ENCODE measurements around the gene AK5.
"Not testable (repeated sequence)": the region's sequence is repeated elsewhere in the genome, so short reads cannot be mapped to it uniquely, and the experiment has no call there.

Gene AK5

DNA sequence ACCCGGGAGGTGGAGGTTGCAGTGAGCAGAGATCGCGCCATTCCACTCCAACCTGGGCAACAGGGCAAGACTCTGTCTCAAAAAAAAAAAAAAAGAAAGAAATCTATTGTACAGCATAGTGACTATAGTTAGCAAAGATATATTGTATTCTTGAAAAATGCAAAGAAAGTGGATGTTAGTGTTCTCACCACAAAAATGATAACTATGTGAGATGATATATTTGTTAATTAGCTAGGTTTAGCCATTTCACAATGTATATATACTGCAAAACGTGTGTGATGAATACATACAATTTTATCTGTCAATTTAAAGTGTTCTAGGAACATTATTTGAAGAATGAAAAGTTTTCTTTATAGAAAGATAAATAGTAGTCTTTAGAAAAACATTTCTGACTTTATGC, 179.9 kb downstream of the AK5 start:
- DNase-seq: no peak

DNA sequence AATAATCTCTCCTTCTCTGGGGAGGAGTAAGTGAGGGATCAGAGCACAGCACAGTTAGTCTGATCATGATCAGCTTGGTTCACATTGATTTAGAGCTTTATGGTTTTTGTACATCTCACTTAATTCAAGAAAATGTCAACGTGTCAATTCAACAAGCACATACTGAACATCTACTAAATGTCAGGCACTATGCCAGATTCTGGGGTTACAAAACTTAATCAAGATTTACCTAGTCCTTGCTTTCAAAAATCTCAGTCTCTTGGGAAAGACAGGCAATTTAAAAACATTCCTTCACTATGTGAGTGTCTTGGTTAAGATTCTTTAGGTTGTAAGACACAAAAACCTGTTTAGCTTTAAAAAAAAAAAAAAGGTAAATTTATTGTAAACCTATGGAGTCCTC, 181.4 kb downstream of the AK5 start:
- no peak for DNase-seq

DNA sequence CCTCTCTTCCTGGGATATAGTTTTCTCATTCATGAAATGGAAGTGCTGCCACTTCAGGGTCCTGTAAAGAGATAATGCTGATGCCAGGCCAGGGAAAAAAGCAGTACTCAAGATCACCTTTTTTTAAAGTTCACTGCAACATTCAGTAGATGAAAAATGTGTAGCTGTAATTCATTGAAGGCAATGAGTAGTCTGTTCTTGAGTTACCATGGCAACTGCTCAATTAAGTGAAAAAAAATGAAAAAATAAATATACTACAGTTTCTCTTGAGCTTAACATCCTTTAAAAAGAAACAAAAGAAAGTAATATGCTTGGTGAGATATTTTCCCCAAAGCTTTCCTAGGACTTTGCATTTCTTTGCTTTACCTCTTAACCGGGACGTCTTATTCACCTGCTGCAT, 183.3 kb downstream of the AK5 start:
- no peak for DNase-seq

DNA sequence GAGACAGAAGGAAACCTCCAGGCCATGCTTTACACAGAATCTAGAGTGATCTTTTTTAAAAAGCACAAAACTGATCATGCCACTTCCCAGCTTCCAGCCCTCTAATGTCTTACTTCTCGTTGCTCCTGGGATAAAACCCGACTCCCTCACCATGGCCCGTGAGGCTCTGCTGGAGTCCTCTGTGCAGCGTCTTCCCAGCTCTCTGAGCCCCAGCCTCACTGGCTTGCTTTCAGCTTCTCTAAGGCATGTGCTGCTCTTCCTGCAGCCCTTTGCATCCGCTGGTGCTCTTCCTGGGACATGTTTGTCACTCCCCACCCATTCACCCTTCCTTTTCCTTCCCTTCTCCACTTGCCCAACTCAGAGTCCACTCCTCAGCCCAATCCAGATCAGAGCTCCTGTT, 184.1 kb downstream of the AK5 start:
- no peak for DNase-seq

DNA sequence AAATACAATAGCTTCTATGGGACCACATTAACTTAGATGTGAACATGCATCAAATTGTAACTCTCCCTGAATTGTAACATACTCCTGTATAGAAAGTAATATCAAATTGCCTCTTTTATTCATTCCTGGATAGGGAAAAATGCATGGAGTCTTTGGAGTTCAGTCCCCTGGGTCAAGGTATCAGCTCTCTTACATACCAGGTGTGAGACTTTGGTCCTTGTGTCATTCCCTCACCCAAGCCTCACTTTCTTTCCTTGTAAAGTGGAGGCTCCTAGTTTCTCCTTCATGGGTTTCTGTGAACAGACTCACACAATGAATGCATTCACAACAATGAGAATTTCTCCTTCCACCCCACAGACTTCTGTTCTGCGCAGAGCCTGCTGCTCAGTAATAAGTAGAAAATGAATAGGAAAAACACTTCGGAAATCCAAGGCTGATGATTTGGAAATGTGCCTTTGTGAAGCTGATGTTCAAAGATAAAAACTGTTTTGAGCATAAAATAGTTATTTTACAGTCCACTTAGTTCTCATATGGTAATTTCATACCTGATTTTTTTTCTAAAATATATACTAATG, 185.3 kb downstream of the AK5 start:
- DNase-seq: no peak

DNA sequence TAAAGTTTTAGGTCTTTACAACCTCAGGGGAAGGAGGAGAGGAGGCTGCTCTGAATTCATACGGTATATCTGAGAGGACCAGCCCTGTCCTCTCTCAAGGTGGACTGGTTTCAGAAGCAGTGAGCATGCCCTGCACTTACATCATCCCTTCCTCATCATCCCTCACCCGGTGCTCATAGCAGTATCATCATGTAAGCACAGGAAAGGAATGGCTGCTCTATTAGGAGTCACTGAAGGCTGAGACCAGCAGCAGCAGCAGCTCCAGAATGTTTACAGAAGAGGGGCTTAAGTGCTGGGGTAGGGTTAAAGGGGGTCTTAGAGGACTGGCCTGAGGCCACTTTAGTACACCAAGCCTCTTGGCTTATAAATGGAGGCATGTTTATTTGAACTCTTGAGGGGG, 185.9 kb downstream of the AK5 start:
- DNase-seq: no peak

DNA sequence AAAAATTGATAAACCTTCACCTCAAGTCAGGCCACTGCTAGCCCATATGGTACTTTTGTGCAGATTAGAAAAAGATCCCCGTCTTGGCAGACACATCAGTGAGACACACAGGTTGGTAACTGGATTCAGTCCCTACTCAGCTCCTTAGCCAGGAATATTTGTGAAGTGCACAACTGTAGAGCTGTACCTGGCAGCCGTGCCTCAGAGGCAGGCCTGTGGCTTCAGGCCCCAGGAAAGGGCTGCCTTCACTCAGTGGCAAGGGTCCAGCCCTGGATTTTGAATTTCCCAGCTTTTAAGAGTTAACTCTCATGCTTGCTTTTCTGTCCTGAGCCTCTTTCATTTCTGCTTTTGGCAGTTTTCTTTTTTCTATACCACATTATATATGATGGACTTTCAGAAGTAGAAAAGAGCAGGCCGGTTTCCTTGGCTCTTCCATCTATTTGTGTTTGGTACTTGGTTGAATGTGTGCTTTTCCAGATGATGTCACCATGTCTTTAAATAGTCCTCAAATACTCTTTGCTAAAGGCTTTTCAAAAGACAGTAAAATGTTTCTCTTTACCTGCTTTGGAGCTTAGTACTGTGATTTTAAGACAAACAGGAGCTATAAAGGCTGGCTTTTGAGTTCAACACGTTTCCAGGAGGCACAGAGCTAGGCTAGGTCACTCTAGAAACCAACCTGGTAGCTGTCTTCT, 186.6 kb downstream of the AK5 start:
- no peak for DNase-seq

DNA sequence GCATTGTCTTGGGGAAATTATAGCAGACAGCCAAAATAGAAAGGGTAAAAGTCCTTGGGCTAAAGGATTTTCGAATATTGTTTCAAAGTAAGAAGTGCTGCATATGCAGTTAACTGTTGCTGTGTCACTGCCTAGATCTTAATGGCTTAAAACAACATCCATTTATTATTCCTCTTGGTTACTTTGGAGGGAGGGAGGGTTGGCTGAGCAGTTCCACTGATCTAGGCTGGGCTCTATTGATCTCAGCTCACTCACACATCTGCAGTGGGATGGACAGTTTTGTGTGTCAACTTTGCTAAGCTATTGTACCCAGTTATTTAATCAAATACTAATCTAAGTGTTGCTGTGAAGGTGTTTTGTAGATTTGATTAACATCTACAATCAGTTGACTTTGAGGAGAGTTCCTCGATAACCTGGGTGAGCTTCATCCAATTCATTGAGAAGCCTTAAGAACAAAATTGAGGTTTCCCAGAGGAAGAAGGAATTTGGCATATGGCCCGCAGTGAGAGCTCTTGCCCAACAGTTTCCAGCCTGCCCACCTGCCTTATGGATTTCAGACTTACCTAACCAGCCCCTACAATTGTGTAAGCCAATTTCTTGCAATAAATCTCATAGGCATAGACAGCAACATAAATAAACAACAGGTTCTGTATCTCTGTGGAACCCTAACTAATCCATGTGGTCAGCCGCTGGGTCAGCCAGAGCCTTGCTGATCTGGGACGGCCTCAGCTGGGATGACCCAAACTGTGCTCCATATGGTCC, 187.3 kb downstream of the AK5 start:
- DNase-seq: no peak

DNA sequence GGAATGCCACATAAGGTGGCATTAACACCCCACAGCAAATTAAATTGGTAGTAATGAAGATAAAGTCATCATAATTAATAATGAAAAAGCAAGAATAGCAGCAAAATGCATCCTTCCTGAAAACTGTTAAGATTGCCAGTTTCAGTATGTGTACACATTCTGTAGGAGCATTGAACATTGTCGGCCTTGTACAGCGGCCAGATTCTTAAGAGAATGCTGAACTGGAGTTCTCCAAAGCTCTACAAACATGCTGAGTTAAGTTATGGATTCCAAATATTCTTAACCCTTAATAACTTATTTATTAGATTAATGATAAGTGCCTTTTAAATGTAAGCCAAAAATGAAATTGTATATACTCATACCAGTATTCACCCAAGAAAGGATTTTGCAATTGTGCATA, 189.9 kb downstream of the AK5 start:
- no peak for DNase-seq

DNA sequence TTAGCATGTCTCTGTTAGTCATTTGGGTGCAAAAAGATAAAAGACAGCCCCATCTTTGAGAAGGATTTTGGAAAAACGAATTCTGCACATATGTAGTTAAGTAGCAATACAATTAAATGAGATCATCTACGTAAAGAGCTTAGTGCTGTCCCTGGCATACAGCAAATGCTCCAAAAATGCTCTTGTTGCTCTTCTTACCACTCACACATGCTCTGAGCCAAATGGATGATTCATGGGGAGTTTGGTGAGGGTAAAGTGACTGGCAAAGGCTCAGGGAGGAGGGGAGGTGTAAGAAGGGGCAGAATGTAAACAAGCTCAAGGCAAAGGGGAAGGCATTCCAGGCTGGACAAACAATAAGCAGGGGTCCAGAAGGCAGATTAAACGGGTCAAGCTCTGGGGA, 191.9 kb downstream of the AK5 start:
- no peak for DNase-seq

DNA sequence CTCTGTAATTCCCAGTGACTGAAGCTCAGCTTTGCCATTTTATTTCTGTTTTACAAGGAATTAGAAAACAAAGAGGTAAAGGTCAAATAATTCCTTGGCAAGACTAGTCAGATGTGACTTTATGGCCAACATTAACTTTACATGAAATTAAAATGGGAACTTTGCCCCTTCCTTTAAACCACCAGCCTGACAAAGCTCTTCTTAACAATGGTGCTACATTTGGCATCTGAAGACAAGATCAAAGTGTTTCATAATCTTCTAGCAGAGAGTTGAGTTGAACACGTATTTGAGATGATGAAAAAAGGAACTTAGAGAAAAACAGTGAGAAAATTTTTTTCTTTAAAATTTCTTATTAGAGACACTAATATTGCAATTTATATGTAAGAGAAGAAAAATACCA, 193.8 kb downstream of the AK5 start:
- no peak for DNase-seq

DNA sequence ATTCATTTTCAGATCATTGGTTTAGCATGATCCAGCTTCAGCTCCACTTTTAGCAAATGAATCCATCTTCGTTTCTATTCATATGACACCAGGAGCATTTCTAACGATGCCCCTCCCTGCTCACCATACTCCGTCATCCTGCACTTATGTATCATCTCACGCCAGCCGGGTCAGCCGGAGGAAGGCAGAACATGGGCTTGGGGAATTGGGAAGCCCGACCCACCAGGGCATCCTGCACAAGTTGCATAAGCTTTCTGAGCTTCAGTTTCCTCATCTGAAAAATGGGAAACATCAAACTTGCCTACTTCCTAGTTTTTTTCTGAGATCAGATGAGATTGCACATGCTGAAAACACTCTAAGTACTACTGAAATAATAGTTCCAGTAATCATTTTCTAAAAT, 194.7 kb downstream of the AK5 start:
- no peak for DNase-seq

DNA sequence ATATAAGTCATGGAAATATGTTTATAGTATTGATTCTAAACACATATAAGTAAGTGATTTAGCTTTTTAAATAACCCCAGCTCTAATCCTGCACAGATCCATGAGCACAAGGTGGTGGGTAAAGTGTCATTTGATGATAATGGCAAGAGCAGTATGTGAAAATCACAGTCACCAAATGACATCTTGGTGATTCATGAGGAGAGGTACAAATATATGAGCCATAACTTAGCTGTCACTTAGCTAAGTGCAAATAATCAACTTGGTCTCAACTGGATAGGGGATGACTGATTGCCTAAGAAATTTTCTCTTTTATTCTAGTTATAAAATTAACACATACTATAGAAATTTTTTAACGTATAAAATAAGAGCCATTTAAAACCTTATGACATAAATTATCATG, 202.5 kb downstream of the AK5 start:
- no peak for DNase-seq

DNA sequence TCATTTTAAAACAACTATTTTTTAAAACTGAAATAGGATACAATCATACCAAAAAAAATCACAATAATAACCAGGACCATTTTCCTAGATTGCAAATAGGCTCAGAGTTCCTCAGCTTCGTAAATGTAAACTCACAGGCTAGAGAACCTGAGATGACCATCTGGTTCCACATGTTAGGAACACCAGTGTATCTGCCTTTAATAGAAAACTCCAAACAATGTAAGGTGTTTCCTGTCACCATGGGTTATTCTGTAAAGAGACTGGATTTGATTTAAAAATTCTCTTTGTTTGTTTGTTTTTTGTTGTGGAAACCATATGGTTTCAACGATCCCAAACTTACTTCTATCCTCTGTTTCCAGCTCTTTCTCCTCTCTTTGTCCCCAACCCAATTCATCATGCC, 203.1 kb downstream of the AK5 start:
- no peak for DNase-seq

DNA sequence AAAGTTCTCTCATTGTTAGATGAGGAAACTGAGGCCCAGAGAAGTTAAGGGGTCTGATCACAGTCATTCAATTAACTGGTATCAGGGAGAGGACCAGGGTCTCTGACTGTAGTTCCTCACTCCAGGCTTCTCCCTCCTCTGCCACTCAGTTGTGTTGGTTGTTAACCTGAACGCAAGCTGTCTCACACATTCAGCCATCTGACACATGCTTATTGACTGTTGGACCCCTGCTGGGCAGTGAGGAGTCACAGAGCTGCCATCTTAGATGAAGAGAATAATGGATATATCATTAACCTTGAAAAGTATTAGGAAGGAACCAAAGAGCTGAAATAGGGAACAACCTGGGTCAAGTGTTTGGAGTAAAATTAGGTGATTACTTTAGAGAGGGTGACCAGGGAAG, 205.8 kb downstream of the AK5 start:
- DNase-seq: no peak

DNA sequence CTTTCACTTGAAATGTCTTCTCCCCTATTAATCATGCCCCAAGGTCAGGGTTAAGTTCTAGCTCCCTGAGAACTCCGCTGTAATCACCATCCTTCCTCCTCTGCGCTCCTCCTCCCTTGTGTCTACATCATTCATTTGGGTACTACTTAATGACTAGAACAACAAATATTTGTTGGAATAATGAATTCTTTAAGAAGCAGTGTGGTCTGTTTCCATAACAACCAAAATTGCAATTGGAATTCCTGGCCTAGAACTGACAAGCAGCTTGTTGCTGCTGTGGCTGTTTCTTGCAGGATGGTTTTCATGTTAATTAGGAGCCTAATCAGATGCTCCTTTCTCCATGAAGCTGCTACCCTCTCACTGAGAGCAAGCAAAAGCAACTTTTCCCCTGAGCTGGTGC, 208.1 kb downstream of the AK5 start:
- no peak for DNase-seq

DNA sequence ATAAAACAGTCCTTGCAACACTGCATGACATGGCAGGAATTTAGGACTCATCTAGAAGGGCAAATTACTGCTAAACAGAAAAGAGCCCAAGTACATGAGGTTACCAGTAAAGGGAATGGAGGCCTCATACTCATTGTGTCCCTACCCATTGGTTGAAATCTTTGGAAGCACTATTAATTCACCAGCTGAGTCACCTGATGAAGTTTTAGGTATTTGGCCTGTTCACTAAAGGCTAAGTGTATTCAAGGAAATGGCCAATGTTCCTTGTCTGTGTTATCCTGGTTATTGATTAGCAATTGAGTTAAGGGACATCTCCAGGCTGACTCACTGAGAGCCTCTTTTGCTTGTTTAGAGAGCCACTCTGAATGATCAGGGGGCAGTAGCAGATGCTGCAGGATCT, 212.2 kb downstream of the AK5 start:
- no peak for DNase-seq

DNA sequence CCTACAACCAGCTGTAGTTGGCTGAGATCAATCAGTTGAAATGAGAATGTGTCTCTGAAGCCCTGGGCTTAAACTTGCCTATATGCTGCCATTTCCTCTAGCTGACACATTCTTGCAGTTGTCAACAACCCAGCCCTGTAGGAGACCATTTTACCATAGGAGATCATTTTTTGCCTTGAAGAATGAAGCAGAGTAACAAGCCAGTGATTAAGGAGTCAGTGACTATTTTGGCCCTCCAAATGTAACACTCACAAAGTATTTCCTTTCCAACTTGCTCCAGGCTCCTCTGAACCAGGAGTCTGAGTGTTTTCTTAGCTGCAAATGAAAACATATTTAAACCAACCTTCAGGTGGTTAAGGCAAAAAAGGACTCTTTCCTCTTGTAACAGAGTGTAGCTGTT, 217.1 kb downstream of the AK5 start:
- no peak for DNase-seq

DNA sequence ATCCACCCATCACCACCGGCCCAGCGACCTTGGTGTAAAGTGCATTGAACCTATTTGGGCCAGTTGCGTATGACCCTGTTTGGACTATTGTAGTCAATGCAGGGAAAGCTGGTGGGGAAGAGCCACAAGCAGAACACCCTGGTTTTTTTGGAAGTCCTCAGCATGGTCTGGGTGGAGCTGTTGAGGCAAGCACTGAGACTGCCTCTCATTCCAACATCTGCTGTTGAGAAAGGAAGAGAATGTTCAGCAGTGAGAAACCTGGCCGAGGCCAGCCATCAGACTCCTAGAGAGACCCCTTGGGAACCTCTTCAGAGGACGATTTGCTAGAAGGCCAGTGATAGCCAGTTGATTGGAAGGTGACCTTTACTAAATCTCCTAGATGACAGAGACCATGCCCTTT, 217.6 kb downstream of the AK5 start:
- no peak for DNase-seq

DNA sequence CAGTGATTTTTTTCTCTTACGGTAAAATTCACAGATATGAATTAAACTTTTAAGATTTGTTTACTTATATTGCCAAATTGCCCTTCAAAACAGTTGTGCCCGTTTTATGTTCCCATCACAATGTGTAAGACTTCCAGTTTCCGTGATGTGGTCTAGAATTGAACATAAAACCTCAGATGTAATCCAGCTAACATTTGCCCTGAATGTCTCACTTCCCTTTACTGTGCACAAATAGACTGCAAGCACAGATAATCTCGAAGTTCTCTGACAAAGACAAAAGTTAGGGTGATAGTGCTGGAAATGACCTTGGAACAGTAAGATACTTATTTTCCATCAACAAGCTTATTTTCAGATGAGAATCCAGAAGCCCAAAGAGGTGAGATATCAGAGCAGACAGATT, 223.2 kb downstream of the AK5 start:
- DNase-seq: no peak

DNA sequence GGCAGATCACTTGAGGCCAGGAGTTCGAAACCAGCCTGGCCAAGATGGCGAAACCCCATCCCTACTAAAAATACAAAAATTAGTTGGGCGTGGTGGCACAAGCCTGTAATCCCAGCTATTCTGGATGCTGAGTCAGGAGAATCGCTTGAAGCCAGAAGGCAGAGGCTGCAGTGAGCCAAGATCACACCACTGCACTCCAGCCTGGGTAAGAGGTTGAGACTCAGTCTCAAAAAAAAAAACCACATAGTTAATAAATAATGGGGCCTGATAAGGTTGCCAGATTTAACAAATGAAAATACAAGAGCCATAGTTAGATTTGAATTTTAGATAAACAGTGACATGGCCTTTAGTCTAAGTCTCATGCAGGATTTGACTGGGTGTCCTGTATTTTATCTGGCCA, 225.0 kb downstream of the AK5 start:
- DNase-seq: no peak

DNA sequence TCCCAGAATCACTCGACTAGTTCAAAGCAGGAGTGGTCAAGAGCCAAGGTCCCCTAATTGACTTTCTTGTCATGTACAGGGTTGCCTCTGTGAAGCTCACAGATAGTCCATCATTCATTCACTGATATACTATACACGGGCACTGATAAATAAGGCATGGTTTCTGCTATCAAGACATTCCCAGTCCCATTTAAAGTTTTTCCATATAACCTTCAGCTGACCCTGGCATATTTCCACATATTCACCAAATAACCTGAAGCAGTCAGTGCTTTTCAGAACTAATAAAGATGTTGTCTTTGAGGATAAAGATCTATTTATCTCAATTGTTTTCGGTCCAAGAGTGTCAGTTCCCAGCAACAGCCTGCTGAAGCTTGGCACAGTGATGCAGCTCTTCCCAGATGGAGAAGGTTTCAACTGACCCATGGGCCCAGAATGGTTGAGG, 227.3 kb downstream of the AK5 start:
- no peak for DNase-seq

DNA sequence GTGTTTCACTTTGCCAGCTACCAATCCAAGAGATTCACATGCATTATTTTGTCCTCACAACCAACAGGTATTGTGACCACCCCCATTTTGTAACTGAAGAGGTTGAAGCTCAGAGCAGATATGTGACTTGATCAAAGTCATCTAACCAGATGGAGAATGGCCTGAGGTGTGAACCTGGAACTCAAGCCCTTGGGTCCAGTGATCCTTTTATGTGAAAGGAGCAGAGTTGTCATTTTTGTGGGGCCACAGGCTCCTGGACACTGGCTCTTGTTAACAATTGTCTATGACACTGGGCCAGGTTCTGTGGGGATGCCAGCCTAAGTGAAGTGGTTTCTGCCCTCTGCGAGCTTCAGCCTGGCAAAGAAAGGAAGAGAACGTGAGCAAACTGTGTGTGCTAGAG, 228.1 kb downstream of the AK5 start:
- DNase-seq: no peak

DNA sequence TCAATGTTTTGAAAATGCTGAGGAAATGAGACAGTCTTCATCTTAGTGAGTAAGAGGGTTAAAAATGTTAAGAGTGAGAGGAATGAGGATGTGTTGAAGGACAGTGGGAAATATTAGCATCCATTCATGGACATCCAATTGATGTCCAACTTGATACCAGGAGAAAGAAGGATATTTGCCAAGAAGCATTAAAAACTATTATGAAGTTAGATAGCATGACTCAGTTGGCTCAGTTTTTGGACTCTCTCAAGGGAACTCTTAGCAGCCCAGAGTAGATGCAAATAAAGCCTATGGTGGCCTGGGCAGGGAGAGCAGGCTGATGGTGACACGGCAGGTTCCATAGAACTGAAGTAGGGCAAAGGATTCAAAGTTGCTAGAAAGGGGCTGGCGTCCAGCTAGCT, 229.6 kb downstream of the AK5 start:
- DNase-seq: no peak

DNA sequence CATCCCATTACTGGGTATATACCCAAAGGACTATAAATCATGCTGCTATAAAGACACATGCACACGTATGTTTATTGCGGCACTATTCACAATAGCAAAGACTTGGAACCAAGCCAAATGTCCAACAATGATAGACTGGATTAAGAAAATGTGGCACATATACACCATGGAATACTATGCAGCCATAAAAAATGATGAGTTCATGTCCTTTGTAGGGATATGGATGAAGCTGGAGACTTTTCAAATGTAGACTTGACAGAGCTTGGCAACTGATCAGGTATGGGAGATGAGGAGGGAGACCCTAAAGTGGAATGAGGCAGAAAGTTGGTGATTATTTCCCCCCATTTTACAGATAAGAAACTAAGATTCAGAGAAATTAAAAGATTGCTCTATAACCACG, 230.8 kb downstream of the AK5 start:
- not testable (repeated sequence) for DNase-seq
